ENCODE measurements around the gene STX1B. TPM values are rescaled to one million over a fixed set of nuclear protein-coding genes. Genes with fewer than 3 reads are reported as not detected.

Gene STX1B
- total and polyA plus RNA-seq, 10 donors: 0.29 to 4.2 (median 1.5) TPM

- TF ChIP-seq POLR2A (IDR thresholded peaks at IDR 0.05): no peak
- TF ChIP-seq, protein P1, sequence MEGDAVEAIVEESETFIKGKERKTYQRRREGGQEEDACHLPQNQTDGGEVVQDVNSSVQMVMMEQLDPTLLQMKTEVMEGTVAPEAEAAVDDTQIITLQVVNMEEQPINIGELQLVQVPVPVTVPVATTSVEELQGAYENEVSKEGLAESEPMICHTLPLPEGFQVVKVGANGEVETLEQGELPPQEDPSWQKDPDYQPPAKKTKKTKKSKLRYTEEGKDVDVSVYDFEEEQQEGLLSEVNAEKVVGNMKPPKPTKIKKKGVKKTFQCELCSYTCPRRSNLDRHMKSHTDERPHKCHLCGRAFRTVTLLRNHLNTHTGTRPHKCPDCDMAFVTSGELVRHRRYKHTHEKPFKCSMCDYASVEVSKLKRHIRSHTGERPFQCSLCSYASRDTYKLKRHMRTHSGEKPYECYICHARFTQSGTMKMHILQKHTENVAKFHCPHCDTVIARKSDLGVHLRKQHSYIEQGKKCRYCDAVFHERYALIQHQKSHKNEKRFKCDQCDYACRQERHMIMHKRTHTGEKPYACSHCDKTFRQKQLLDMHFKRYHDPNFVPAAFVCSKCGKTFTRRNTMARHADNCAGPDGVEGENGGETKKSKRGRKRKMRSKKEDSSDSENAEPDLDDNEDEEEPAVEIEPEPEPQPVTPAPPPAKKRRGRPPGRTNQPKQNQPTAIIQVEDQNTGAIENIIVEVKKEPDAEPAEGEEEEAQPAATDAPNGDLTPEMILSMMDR (IDR thresholded peaks at IDR 0.05 in 8 of 11, conservative IDR thresholded peaks at IDR 0.05 in 3 of 11): no peak
- peak in 1 of 3 donors; percentile 58 for TF ChIP-seq POLR2AphosphoS5 (IDR thresholded peaks at IDR 0.05)
- no peaks in the 10 kb centered on the region for H3K27me3 ChIP-seq (replicated peaks in 1 of 7)
- DNase-seq: no peak
- peaks cover 0 to 5% (median 1%) of the 10 kb centered on the region in 6 donors for H3K4me1 ChIP-seq
- no peaks in the 10 kb centered on the region for H3K9me3 ChIP-seq
- intact Hi-C loops (cut with DNase I; ENCODE audit: low total_unique reads): loop anchor here (10.0 kb wide), 1 partner anchor 115 kb away; the partner anchor contains the start of gene VKORC1
- WGBS, 5 donors: 89 to 96% (median 91%) methylated on average over 31 to 62 of the region's 62 CpGs
- peaks cover 0 to 100% (median 96%) of the 10 kb centered on the region in 6 donors for H3K36me3 ChIP-seq
- no peak overlapping the region for H3K27ac ChIP-seq
- H3K4me3 ChIP-seq: no peak overlapping the region
These were observed 31.0 kb downstream of the STX1B start for GRCh38 chr16:30979170-30980022.

- Histone ChIP-seq H3K27me3 (replicated peaks in 1 of 7) (no peaks in the 10 kb centered on the region), H3K4me1 (no peaks in the 10 kb centered on the region), H3K36me3 (peaks cover 0 to 100% (median 96%) of the 10 kb centered on the region in 6 donors), H3K9me3 (no peaks in the 10 kb centered on the region), H3K4me3 (no peak overlapping the region), H3K27ac (no peak overlapping the region)
- TF ChIP-seq, protein P1 (IDR thresholded peaks at IDR 0.05 in 8 of 11, conservative IDR thresholded peaks at IDR 0.05 in 3 of 11): peak in 2 of 11 experiments; percentile 12 to 33
- TF ChIP-seq POLR2AphosphoS5 (IDR thresholded peaks at IDR 0.05): peak in 1 of 3 donors; percentile 24
- no peak for TF ChIP-seq POLR2A (IDR thresholded peaks at IDR 0.05)
- 79 to 92% (median 90%) methylated on average over 16 to 17 of the region's 17 CpGs for WGBS, 5 donors
- intact Hi-C loops (cut with DNase I; ENCODE audit: low total_unique reads): no loop called here
- DNase-seq: no peak
These were observed 32.9 kb downstream of the STX1B start for GRCh38 chr16:30977502-30977901.

DNA sequence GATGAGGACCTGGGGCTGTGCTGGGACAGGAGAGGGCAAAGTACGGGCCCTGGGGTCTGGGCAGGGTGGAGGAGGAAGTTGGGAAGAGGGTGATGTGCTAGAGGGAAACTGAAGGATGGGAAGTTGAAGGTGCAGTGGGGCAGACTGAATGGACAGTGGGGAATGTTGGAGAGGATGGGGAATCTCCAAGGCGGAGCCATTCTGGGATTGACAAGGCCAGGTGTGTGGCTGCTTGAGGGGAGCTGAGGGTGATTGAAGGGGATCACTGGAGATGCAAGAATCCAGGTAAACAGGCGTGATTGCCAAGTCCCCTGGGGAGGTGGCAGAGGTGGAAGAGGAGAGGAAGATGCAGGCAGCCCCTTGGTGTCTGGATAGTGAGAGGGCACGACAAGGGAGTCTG, 34.0 kb downstream of the STX1B start:
- intact Hi-C loops (cut with DNase I; ENCODE audit: low total_unique reads): no loop called here
- 83 to 98% (median 92%) methylated on average over 4 of the region's 4 CpGs for WGBS, 5 donors
- peaks cover 0 to 100% (median 98%) of the 10 kb centered on the region in 6 donors for H3K36me3 ChIP-seq
- no peak for TF ChIP-seq POLR2AphosphoS5 (IDR thresholded peaks at IDR 0.05)
- no peak for TF ChIP-seq POLR2A (IDR thresholded peaks at IDR 0.05)
- TF ChIP-seq, protein P1 (IDR thresholded peaks at IDR 0.05 in 8 of 11, conservative IDR thresholded peaks at IDR 0.05 in 3 of 11): no peak
- H3K27me3 ChIP-seq (replicated peaks in 1 of 7): no peaks in the 10 kb centered on the region
- H3K9me3 ChIP-seq: no peaks in the 10 kb centered on the region
- no peaks in the 10 kb centered on the region for H3K4me1 ChIP-seq
- H3K4me3 ChIP-seq: no peak overlapping the region
- no peak overlapping the region for H3K27ac ChIP-seq
- DNase-seq: no peak

- H3K27me3 ChIP-seq (replicated peaks in 1 of 7): no peaks in the 10 kb centered on the region
- no peak overlapping the region for H3K27ac ChIP-seq
- H3K4me3 ChIP-seq: no peak overlapping the region
- TF ChIP-seq, protein P1 (IDR thresholded peaks at IDR 0.05 in 8 of 11, conservative IDR thresholded peaks at IDR 0.05 in 3 of 11): no peak
- TF ChIP-seq POLR2A (IDR thresholded peaks at IDR 0.05) (no peak), POLR2AphosphoS5 (IDR thresholded peaks at IDR 0.05) (no peak)
- intact Hi-C loops (cut with DNase I; ENCODE audit: low total_unique reads): no loop called here
- no peaks in the 10 kb centered on the region for H3K9me3 ChIP-seq
- H3K4me1 ChIP-seq: no peaks in the 10 kb centered on the region
- H3K36me3 ChIP-seq: peaks cover under 1 to 100% (median 98%) of the 10 kb centered on the region in 6 donors
- 94 to 100% (median 95%) methylated on average over 6 of the region's 6 CpGs for WGBS, 5 donors
- DNase-seq: no peak
These were observed 36.1 kb downstream of the STX1B start for GRCh38 chr16:30974348-30974747.
